Cardiac septum (tissue), 1 donor: ENCODE data around the gene CAT. TPM values are rescaled to one million over a fixed set of nuclear protein-coding genes. Genes with fewer than 3 reads are reported as not detected.

Experiments
- DNase-seq: peaks from one replicate; pipeline ENCODE4 v3.0.0-alpha.2; 2020; ENCODE audit warnings: low spot score
- intact Hi-C: fragments of 100-400 bp; cut with DNase I; formaldehyde crosslinking; loops from one replicate; pipeline ENCODE4 v1.14.0; 2022
- total RNA-seq: library from RNA; stranded (reverse); fragmentation: NEBNext Ultra II Directional; extraction: Animal tissue kit (Norgen Biotek cat#: 25700); gene quantifications from one replicate; pipeline ENCODE4 v1.2.1, GENCODE V29; 2021
- donor health status: DM: no; HTN: no; CAD: no.

CAT gene
- total RNA-seq, 1 donor from 2014 or later = 47.6 TPM

DNA sequence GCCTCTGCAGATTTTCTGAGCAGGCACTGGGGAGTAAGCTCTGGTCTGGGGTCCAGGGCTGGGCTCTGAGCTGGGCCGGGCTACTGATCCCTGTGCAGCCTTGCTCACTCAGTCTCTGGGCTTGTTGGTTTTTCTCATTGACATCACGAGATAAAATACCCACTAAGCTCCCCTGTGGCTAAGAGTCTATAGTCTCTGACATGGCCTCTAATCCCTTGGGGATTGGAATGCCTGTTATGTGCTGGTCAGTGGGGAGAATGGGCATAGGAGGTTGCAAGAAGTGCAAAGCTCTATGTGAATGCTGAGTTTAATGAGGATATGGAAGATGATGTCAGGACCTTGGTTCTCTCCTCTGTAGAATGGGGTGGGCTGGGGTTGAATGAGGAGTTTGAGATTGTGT, 51.6 kb downstream of the CAT start:
- intact Hi-C loops = loop anchor here (10.0 kb wide), 2 partner anchors 116 to 316 kb away; no protein-coding TSS in a partner anchor
- DNase-seq = no peak

DNA sequence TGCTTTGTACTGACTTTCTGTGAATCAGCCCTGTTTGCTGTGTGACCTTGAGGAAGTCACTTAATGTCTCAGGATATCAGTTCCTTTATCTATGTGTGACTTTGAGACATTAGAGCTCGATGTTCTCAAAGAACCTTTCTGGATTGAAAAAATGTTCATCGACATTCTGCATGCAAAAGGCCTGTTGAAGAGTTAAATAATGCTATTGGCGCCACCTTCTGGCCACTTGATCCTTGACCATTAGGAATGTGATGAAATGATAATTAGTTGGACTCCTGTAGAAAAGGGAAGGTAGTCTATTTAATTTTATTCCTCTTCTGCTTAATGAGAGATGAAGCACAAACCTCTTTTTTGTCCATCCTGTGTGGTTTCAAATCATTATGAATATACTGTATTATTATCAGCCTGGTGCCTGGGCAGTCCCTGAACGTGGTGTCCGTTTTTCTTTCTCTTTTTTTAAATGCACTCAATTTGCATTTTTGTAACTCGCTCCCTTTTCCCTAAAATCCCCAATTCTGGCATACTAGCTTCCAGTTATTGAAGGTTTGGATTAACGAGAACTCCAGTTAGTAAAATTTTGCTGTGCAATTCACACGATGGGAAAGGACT, 54.2 kb downstream of the CAT start:
- intact Hi-C loops = loop anchor here (10.0 kb wide), 2 partner anchors 118 to 318 kb away; no protein-coding TSS in a partner anchor
- DNase-seq = no peak

DNA sequence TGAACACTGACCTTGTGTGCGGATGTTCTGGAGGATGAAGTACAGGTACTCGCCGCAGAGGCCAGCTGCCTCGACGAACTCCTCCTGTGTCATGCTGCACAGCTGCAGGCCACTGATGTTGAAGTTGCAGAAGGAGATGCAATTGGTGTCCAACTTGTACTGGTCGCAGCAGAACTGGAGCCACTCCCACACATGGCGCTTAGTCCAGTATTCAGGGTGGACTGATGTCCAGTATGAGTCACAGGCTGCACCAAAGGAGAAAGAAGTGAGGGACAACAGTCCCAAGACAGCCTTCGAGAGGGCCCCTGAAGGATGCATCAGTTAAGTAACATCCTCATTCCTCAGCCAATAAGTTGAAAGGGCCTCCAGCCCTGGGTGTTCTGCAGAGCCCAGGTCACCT, 54.7 kb downstream of the CAT start:
- intact Hi-C loops = loop anchor here (10.0 kb wide), 2 partner anchors 119 to 319 kb away; no protein-coding TSS in a partner anchor
- DNase-seq = no peak

DNA sequence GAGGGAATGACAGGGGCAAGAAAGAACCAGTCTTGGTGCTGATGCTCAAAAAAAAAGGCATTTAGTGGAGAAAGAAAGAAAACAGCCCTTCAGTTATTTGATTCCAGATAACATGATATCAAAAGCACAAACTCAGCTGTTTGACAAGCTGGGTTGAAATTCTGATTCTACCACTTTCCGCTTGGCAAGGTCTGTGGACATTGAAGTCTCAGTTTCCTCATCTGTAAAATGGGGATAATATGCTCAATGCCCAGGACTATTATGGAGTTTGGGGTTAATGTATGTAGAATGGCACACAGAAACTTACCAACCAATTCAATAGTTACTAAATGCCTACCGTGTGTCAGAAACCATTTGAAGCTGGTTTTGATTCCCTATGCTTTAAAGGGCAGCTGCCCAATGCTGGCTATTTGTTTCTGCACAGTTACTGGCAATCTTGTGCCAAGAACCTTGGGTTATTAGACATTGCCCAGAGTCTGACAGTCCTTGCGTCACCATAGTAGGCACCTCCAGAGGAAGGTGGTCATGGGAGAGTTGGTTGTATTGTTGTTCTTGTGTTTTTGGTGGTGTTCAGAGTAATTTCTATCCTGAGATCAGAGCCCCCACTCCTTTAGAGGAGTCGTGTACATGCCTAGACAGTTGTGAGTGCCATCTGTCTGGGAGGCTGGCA, 55.3 kb downstream of the CAT start:
- intact Hi-C loops = loop anchor here (10.0 kb wide), 2 partner anchors 119 to 319 kb away; no protein-coding TSS in a partner anchor
- DNase-seq = no peak

DNA sequence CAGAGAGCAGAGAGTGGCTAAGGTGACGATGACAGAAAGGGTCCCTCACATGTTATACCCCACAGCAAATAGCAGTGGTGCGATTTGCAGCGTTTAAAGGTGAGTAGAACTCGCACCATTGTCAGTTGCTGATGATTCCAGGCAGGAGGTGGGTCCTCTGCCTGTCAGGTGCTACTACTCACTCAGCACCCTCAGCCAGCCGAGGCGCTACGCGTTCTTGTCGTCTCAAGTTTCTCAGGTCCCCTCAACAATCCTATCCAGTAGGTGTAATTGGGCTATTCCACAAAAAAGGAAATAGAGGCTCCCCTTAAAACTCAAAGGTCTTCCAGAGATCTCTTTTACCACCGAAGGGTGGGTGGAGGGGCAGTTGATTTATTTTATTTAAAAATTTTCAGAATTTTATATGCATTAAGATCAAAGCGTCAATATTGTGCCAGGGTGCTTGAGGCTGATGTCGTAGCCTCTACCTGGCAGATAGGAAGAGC, 56.5 kb downstream of the CAT start:
- DNase-seq = no peak
- intact Hi-C loops = loop anchor here (10.0 kb wide), 2 partner anchors 120 to 320 kb away; no protein-coding TSS in a partner anchor

DNA sequence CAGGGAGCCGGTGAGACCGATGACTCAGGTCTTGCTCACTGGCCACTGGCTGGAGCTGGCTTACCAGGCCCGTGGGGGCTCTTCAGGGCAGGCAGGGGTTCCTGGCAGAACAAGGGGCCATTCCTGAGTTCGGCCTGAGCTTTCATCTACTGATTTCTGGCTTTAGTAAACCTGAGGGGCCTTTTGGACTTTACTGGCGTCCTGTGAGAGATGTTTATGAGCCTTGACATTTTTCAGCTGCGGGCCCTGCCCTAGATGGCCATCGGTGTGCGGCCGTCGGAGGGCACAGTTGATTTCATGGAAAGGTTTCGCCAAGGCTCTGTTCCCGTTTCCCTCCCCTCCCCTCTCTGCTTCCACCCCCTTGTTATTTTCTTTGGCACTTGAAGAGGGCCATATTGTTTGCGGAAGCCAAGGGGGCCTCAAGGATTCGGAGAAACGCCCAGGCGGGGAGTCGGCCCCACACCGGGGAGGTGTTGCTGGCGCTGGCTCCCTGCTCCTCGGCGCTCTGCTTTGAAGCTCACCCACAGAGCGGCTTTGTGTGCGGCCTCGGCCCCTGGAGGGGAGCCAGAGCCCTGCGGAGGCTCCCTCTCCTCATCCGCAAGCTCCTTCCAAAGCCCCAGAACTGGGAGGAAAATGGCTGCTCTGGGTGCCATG, 57.1 kb downstream of the CAT start:
- intact Hi-C loops = loop anchor here (10.0 kb wide), 2 partner anchors 121 to 321 kb away; no protein-coding TSS in a partner anchor
- DNase-seq = no peak

DNA sequence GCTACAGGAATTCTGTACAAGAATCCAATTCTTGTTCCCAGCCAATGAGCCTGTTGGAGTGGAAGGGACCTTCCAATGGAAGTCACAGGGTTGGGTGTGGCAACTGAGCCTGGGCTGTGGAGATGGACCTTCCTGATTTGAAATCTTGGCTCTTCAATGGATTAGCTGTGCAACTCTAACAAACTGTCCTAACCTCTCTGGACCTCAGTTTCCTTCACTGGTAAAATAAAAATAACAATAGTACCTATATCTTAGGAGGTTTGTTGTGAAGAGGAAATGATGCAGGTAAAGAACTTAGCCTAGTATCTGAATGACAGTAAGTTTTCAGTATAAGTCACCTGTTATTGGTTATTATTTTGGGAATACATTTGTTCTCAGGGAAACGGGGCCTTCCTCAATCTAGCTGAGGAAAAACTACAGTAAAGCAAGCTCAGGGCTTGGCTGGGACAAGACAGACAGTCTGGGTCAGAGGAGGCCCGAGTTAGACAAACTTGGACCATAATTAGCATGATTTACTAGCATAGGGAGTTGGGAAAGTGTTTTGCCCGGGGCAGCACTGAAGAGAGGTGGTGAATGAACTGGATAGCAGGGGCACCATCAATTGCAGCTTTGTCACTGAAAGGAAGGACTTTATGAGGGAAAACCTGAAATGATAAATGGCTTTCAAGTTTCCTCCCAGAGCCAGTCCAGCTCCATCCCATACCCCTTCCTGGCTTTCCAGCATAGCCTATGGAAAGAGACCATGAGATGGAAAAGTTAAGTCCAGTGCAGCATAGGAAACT, 61.2 kb downstream of the CAT start:
- DNase-seq = no peak
- intact Hi-C loops = loop anchor here (10.0 kb wide), 2 partner anchors 125 to 325 kb away; no protein-coding TSS in a partner anchor

DNA sequence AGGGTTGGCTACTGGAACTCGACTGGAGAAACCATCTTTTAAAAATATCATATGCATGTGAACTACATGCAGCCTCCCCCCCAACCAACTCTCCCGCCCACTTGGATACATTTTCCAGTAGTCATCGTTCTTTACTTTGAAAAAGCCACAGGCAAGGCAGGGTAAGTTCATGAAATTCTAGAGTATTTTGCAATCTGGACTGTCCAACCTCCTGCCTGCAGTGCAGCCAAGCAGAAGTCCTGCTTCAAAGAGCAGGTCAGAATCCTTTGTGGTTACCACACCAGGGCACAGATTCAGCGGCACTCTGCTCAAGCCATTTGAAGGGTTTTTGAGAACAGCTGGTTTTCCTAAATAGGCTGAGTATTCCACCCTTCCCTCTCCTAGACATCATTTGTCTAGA, 62.8 kb downstream of the CAT start:
- intact Hi-C loops = no loop called here
- no peak for DNase-seq

DNA sequence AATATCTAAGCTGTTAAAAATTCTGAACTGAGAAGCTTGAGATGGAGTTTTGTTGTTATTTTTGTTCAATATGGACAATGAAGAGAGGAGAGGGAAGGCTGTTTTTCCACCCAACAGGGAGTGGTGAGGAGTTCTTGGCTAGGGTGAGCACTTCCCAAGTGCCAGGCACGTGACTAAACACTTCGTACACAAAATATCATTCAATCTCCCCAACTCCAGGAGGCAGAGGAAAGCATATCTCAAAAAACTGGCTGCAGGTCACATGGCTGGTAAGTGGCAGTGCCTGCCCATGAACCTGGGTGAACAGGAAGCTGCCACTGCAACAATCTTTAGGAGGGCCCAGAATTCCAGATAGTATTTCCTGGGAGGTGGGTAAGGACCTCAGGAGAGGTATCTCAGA, 63.2 kb downstream of the CAT start:
- intact Hi-C loops = no loop called here
- no peak for DNase-seq

DNA sequence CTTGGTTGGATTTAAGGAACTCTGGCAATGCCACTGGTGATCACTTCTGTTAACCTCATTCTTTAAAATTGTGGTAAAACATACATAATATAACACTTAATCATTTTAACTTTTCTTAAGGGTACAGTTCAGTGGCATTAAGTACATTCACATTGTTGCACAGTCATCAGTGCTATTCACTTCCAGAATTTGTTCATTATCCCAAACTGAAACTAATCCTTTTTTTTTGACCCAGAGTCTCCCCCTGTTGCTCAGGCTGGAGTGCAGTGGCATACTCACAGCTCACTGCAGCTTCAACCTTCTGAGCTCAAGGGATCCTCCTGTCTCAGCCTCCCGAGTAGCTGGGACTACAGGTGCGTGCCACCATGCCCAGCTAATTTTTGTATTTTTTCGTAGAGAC, 64.2 kb downstream of the CAT start:
- no peak for DNase-seq
- intact Hi-C loops = no loop called here

DNA sequence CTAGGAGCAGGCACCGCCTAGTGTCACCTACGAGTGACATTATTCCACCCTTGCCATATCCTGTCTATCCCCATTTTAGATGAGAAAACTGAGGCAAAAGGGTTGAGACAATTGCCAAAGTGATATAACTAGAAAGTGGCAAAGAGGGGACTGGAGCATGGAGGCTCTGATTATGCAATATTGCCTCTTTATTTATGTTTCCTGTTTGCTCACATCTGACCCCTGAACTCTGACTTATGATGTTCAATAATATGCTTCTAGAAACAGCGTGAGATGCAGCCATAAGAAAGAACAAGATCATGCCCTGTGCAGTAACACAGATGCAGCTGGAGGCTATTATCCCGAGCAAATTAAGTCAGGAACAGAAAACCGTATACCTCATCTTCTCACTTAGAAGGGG, 67.1 kb downstream of the CAT start:
- DNase-seq = no peak

DNA sequence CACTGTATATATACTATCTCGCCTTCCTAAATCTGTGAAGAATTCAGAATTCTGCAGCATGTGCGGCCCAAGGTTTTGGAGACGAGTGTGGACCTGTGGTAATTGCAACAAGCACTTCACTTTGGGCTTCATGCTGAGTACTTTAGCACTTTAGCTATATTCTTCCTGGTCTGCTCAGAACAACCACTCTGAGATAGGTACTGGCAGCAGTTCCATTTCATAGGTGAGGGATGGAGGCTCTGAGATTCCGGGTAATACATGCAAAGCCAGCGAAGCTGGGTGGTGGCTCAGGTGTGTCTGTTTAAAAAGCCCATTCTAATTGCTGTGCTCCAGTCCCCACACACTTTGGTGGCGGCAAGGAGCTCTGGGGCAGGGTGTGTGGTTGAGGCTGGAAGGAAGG, 68.4 kb downstream of the CAT start:
- intact Hi-C loops = no loop called here
- no peak for DNase-seq

More for the DNA sequence above, 67.1 kb downstream of the CAT start:
- intact Hi-C loops = no loop called here

DNA sequence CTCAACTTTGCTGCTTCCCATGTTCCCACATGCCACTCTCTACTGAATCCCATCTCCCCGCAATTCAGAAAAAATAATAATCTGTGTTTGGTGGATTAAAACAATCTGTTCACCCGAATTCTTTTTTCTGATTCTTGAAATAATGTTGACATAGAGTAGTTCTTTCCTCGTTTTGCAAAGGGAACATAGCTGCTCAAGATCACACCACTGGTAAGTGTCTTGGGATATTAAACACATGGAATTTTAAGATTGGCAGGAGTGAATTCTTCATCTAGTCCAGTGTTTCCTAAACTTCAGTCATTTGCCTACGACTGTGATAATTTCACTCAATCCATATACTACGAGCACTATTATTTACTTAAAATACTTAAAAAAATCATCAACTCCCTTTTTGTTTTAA, 68.9 kb downstream of the CAT start:
- no peak for DNase-seq
- intact Hi-C loops = no loop called here

DNA sequence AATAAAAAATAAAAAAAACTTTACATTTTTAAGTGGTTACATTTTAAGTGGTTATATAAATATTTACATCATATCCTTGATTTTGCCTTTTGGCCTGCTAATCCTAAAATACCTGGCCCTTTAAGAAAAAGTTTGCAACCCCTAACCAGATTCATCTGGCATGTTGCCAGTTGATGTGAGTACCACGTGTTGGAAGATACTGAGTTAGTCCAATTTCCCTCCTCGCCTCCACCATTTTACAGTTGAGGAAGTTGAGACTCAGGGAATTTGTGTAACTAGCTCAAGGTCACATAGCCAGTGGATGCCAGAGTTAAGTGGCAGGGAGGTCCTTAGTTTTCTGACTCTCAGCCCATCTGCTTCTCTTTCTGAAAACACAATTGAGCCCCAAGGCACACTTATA, 69.8 kb downstream of the CAT start:
- intact Hi-C loops = no loop called here
- DNase-seq = no peak

DNA sequence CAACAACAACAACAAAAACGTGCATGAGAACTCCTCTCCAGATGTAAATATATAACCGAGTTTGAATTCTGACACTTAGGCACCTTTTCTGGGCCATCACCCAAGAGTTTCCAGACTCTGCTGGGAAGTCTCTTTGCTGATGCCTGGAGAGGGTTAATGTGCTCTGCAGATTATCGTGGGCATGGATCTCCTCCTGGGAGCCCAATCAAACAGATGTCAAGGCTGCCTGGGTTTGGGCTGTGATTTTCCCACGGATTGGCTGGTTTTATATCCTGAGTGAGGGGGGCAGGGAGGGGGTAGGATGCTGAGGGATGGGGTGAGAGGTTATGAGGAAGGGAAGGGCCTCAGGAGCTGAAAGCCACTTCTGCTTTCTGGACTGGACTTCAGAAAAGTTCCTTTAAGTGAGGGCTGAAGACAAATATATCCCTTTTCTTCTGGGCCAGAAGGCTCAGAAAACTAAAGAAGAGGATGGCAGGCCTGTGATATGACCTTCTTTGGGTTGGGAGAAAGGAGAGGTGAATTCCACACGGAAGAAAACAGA, 70.7 kb downstream of the CAT start:
- intact Hi-C loops = no loop called here
- no peak for DNase-seq

DNA sequence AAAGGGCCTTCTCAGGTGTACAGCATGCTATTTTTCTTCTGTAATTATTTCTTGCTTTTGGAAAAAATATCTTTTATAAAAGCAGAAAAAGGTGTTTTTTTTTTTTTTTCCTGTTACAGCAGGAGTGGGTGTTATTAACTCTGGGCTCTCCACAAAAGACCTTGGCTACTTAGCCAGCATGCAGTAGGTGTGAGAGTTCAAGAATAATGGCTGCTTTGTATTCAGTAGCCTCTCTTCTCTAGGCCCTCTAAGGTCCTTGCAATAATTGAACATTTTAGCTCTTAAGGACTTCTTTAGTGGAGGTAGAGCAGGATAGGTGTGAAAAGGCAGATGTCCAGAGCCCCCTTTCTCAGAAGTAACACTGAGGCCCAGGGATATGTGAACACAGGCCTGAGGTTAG, 71.5 kb downstream of the CAT start:
- DNase-seq = no peak
- intact Hi-C loops = no loop called here

DNA sequence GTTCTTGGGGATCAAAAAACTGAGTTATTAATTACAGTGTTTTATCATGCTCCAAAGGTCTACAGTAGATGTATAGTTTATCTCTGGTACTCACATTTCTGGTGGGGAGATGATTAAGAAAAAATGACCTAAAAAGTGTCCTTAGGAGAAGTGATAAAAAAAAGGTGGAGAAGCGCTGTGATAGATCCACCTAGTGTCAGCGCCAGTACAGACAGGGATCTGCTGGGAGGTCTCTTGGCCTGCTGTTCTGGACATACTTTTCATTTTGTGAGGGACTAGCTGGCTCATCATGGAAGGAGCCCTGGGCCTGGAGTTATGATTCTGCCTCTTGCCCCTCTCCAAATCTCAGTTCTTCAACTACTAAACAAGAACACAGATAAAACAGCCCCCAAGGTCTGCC, 71.9 kb downstream of the CAT start:
- no peak for DNase-seq
- intact Hi-C loops = no loop called here

DNA sequence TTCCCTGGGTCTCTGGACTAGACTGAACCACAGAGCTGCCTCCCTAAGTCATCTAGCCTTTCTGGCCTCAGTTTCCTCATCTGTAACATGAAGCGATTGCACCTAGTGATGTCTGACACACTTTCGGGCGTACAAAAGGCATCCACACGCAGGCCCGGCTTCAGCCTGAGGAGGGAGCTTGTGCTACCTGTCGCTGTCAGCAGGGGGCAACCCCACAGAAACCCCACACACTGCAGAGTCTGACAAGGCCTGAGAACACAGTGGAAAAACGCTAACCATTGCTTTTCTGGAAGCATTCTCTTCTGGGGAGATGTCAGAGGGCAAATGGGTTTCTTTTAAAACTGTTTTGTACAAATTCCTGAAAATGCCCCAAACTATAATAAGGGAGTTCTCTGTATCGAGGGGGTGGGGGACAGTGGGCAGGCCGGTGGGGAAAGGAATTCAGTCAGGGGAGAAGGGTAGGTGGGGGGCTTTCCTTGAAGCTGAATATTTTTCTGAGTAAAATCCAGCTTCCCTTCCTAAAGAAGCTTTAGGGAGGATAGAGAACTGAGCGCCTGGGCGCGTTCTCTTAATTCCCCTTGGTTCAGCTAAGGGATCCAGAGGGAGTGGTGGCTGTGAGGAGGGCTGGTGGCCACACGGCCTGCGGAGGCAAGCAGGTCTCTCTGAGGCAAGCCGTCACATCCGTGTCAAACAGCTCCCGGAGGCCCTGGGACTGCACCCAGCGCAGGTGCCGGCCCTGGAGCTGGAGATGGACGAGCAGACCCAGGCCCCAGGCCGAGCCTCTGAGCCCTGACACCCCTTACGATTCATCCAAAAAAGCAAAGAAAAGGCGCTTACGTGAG, 74.3 kb downstream of the CAT start:
- intact Hi-C loops = no loop called here
- no peak for DNase-seq
